ENCODE results near the gene LYPLA2. TPM values are rescaled to one million over a fixed set of nuclear protein-coding genes. Genes with fewer than 3 reads are reported as not detected.
A peak's percentile ranks its signal among the peaks of the same experiment; 100 is the strongest.
"Not testable (repeated sequence)": the region's sequence is repeated elsewhere in the genome, so short reads cannot be mapped to it uniquely, and the experiment has no call there.

Gene LYPLA2
- total RNA-seq, 1 donor from 2014 or later: 115 TPM

- peak overlapping the region; percentile 100 for H3K4me3 Mint-ChIP-seq (ENCODE audit: low read depth)
- H3K36me3 Mint-ChIP-seq (ENCODE audit: insufficient read depth): peaks cover 10% of the 10 kb centered on the region
- H3K27ac Mint-ChIP-seq: peak overlapping the region; percentile 93
- DNase-seq (ENCODE audit: low spot score, unreplicated experiment): no peak
- H3K27me3 Mint-ChIP-seq: no peaks in the 10 kb centered on the region
- no peaks in the 10 kb centered on the region for H3K9me3 Mint-ChIP-seq (ENCODE audit: low read depth)
- no peak for TF ChIP-seq CTCF (IDR thresholded peaks at IDR 0.05; ENCODE audit: unreplicated experiment)
- H3K4me1 Mint-ChIP-seq (ENCODE audit: low read depth): peaks cover 11% of the 10 kb centered on the region
Observed at GRCh38 chr1:23792151-23792945, 1.4 kb downstream of the LYPLA2 start.

DNA sequence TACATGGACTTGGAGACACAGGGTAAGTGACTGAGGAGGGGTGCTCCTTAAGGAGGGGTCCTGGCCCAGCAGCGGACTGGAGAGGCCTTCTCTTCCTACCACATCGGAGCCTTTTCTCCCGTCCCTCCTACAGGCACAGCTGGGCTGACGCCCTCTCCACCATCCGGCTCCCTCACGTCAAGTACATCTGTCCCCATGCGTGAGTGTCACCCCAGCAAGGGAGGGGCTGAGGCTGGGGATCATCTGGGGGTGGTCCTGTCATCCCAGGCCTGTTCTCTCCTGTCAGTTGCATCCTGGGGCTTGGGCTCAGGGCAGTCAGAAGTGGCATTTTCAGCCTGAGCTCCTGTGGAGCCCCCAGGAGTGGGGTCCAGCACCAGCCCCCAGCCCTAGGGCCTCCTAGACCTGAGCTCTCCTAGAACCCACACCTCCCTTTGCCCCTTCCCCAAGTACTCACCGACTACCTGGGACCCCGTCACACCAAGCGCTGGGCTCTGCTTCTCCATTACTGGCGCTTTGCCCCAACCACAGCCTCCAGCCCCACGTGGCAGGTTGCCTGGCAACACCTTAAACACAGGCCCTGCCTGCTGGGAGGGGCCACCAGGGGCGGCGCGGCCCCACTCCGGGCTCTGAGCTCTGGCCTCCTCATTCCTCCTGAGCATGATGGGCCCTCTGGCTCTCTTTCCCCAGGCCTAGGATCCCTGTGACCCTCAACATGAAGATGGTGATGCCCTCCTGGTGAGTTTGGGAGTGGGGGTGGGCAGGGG is 2.3 kb downstream of the LYPLA2 start:
- no peak for TF ChIP-seq CTCF (IDR thresholded peaks at IDR 0.05; ENCODE audit: unreplicated experiment)
- Mint-ChIP-seq H3K9me3 (ENCODE audit: low read depth) (no peaks in the 10 kb centered on the region), H3K27me3 (no peaks in the 10 kb centered on the region)

DNA sequence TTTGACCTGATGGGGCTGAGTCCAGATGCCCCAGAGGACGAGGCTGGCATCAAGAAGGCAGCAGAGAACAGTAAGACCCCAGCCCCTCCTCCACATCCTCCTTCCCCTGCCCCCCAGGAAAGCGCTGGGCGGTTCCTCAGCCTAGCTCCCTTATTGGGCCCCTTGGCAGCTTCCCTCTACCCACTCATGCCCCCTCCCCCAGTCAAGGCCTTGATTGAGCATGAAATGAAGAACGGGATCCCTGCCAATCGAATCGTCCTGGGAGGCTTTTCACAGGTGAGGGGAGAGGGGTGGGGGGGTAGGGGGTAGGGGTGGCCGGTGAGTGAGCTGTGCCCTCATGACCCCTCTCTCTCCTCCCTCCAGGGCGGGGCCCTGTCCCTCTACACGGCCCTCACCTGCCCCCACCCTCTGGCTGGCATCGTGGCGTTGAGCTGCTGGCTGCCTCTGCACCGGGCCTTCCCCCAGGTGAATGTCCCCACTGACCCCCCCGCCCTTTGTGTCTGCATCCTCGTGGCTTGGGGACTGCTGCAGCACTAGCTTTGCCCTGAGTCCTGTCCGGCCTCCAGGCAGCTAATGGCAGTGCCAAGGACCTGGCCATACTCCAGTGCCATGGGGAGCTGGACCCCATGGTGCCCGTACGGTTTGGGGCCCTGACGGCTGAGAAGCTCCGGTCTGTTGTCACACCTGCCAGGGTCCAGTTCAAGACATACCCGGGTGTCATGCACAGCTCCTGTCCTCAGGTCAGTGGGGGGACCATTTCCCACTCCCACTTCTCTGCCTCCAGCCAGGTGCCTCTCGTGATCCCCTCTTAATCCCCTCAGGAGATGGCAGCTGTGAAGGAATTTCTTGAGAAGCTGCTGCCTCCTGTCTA is 3.2 kb downstream of the LYPLA2 start:
- H3K27me3 Mint-ChIP-seq: no peaks in the 10 kb centered on the region
- H3K27ac Mint-ChIP-seq: no peak overlapping the region
- H3K4me1 Mint-ChIP-seq (ENCODE audit: low read depth): peaks cover 14% of the 10 kb centered on the region
- TF ChIP-seq CTCF (IDR thresholded peaks at IDR 0.05; ENCODE audit: unreplicated experiment): no peak
- H3K9me3 Mint-ChIP-seq (ENCODE audit: low read depth): no peaks in the 10 kb centered on the region
- H3K4me3 Mint-ChIP-seq (ENCODE audit: low read depth): no peak overlapping the region
- H3K36me3 Mint-ChIP-seq (ENCODE audit: insufficient read depth): peaks cover 6% of the 10 kb centered on the region
- no peak for DNase-seq (ENCODE audit: low spot score, unreplicated experiment)

More for the DNA sequence above, 2.3 kb downstream of the LYPLA2 start:
- H3K4me1 Mint-ChIP-seq (ENCODE audit: low read depth): peaks cover 11% of the 10 kb centered on the region
- no peak for DNase-seq (ENCODE audit: low spot score, unreplicated experiment)
- H3K4me3 Mint-ChIP-seq (ENCODE audit: low read depth): peak overlapping the region; percentile 26
- H3K36me3 Mint-ChIP-seq (ENCODE audit: insufficient read depth): peaks cover 6% of the 10 kb centered on the region
- H3K27ac Mint-ChIP-seq: peak overlapping the region; percentile 59

DNA sequence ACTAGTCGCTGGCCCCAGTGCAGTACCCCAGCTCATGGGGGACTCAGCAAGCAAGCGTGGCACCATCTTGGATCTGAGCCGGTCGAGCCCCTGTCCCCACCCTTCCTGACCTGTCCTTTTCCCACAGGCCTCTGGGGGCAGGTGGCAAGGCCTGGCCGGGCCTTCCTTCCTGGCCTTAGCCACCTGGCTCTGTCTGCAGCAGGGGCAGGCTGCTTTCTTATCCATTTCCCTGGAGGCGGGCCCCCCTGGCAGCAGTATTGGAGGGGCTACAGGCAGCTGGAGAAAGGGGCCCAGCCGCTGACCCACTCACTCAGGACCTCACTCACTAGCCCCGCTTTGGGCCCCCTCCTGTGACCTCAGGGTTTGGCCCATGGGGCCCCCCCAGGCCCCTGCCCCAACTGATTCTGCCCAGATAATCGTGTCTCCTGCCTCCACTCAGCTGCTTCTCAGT is 3.8 kb downstream of the LYPLA2 start:
- not testable (repeated sequence) for H3K27ac Mint-ChIP-seq; H3K9me3 Mint-ChIP-seq (ENCODE audit: low read depth); DNase-seq (ENCODE audit: low spot score, unreplicated experiment); H3K27me3 Mint-ChIP-seq; H3K4me3 Mint-ChIP-seq (ENCODE audit: low read depth); H3K36me3 Mint-ChIP-seq (ENCODE audit: insufficient read depth)
- H3K4me1 Mint-ChIP-seq (ENCODE audit: low read depth): peaks cover 18% of the 10 kb centered on the region

DNA sequence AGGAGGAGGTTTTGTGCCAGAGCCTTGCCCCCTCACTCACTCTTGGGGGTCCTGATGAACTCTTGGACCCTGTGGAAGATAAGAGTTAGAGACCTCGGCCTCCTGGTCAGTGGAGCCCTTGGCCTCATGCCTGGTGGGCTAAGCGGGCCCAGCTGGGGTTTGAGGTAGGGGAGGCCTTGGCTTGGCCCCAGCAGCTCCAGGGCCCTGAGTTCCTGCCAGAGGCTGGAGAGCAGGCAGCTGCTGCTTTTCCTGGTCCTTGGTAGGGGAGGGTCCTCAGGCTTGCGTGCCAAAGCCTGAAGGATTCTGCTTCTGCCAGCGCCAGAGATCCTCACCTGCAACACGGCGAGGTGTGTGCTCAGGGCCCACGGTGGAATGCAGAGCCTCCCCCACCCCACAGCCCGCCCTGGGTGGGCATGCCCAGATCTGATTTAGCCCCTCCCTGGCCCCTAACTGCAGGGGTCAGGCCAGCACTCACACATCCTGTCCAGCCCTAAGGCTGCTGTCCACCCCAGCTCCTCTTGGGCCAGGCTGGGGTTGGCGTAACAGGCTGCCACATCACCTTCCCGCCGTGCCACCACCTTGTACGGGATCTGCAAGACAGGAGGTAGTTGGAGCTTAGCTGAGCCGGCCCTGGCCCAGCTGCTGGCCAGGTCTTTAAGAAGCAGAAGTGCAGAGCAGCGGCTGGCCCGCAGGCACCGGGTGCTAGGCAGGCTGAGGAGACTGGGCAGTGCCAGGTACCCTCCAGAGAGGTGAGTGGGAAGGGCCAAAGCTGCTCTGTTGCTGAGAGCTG is 4.9 kb downstream of the LYPLA2 start:
- Mint-ChIP-seq H3K4me1 (ENCODE audit: low read depth) (peaks cover 16% of the 10 kb centered on the region), H3K9me3 (ENCODE audit: low read depth) (no peaks in the 10 kb centered on the region), H3K4me3 (ENCODE audit: low read depth) (no peak overlapping the region), H3K36me3 (ENCODE audit: insufficient read depth) (peaks cover 6% of the 10 kb centered on the region), H3K27me3 (no peaks in the 10 kb centered on the region), H3K27ac (no peak overlapping the region)
- no peak for TF ChIP-seq CTCF (IDR thresholded peaks at IDR 0.05; ENCODE audit: unreplicated experiment)
- no peak for DNase-seq (ENCODE audit: low spot score, unreplicated experiment)

Measured in progenitor cell of endocrine pancreas (in vitro differentiated cells).